GM18508 (cell line): ENCODE results near the gene RRP8.
A peak's percentile ranks its signal among the peaks of the same experiment; 100 is the strongest.

Experiments used
- ATAC-seq: cut with Tn5 transposase; IDR thresholded peaks from one replicate; pipeline ENCODE4 v1.9.1; 2021; ENCODE audit warnings: moderate number of reproducible peaks; ENCODE audit not compliant: insufficient read depth, unreplicated experiment

The RRP8 gene

GRCh38 chr11:6603287-6604080 lies at the start of gene RRP8, which contains the start of gene ILK:
Gene RRP8, minus strand, starts transcription at chr11:6603616. Its CDS starts 114 bp downstream, at chr11:6603502.
Gene ILK, plus strand, starts transcription at chr11:6603774. Its CDS starts 498 bp downstream, at chr11:6604272.
- peak; percentile 35 for ATAC-seq

DNA sequence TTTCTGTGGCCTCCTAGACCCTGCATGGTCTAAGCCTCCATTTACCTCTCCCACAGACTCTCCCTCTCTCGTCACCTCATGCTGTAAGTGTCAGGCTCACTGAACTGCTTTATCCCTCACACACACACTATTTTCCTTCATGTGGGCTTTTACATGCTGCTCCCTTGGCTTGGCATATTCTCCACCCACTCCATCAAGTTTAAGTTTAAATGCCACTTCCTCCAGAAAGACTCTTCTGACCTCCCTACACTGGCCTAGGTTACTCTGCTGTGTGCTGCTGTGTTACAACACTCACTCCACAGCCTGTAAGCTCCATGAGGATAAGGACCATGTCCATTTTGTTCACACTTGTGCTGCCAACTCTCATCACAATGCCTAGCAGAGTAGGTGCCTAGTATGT lies 49.7 kb upstream of the RRP8 start:
- ATAC-seq, result no peak

DNA sequence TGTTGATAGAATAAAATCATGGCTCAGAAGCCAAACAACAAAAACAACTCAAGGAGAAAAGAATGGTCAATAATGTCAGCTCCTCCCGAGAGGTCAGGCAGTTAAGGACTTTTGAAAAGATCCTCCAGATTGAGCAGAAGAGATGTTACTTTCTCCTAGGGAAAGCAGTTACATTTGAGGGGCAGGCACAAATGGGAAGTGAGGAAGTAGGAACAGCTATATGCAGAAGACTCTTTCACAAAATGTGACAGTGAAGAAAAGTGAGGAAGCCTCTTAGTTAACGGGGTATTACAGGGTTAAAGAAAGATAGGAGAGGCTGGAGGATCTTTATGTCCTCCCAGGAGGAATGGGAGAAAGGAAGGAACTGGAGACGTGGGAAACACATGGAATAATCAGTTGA lies 48.8 kb upstream of the RRP8 start:
- ATAC-seq, result no peak

DNA sequence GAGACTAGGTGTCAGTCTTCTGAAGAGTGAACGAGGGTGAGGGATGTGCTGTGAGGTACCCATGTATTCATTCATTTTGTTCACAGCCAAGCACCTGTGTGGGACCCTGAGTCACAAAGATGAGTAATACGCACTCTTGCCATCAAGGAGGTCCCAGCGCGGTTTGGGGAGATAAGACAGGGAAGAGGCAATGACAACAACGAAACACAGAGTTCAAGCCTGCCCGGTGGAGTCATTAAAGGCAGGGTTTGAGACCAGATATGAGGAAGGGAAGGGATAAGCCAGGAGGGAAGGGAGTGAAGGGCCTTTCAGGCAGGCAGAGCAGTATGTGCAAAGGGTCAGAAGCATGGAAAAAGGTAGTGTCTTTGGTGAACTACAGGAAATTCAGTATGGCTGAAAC lies 47.6 kb upstream of the RRP8 start:
- ATAC-seq, result no peak

GRCh38 chr11:6650104-6650503 lies 46.7 kb upstream of the RRP8 start:
- ATAC-seq, result no peak

- no peak for ATAC-seq
Measured at GRCh38 chr11:6648501-6648900, 45.1 kb upstream of the RRP8 start.

- ATAC-seq, result no peak
Measured at GRCh38 chr11:6647836-6648235, 44.4 kb upstream of the RRP8 start.

- peak; percentile 77 for ATAC-seq
Measured at GRCh38 chr11:6646918-6647679, 43.7 kb upstream of the RRP8 start.

DNA sequence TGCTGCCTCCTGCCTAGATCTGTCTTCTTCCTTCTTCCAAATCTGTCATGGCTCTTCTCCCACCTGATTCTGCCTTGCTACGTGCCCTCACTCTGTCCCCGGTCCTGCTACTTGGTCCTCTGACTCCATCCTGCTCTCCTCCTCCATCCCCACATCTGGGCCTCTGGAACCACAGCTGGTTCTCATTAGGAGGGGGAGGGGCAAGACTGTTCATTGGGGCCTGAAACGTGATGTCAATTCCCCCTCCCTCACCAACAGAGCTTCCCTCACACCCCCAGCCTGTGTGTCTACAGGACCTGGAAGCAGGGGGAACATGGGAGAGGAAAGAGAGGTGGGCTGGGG lies 43.1 kb upstream of the RRP8 start:
- ATAC-seq, result no peak

GRCh38 chr11:6646071-6646470 lies 42.7 kb upstream of the RRP8 start:
- ATAC-seq, result no peak

DNA sequence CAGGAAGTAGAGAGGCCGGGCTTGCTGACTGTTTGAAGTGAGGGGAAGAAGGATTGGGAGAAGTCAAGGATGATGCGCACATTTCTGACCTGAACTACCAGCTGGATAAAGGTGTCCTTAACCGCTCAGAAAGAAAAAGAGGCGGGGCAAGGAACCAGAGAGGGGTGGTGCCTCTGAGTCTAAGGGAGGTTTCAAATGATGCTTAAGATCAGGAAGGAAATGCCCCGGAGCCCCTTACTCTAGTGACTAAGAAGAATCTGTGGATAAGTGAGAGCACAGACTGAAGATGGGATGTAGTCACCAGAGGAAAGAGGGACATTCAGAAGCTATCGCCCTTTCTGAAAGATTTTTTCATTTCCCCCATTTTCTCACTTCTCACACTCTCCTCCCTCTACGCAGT lies 39.5 kb upstream of the RRP8 start:
- no peak for ATAC-seq

- ATAC-seq, result no peak
Measured at GRCh38 chr11:6640985-6641701, 37.7 kb upstream of the RRP8 start.

DNA sequence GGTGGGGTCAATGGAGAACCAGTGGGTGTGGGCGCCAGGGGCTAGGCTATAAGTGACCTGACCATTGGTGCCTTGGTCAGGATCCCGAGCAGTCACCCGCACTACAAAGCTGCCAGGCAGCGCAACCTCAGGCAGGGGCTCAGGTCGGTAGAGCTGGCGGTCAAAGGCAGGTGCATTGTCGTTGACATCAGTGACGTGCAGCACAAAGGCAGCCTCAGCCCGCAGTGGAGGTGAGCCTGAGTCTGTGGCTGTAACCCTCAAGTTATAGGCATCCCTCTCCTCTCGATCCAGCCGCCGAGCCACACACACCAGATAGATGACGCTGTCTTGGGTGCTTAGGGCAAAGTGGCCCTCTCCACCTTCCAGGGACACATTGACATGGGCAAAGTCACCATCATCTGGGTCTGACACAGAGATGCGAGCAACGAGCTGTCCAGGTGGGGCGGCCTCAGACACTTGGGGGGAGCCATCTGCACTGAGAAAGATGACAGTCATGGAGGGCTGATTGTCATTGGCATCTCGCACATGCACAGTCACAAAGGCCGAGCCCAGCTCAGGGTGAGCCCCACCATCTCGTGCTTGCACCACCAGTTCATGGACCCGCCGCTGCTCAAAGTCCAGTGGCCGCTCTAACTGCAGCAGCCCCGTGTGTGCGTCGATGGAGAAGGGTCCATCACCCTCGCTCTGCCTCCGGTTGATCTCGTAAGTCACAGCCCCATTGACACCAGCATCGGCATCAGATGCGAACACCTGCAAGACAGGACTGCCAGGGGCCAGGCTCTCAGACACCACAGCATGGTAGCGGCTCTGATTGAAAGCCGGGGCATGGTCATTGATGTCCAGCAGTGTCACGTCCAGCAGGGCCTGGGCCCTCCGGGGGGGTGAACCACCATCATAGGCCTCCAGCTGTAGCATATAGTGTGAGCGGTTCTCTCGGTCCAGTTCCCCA lies 36.9 kb upstream of the RRP8 start:
- ATAC-seq, result no peak

- ATAC-seq, result no peak
Measured at GRCh38 chr11:6638429-6638828, 35.0 kb upstream of the RRP8 start.

DNA sequence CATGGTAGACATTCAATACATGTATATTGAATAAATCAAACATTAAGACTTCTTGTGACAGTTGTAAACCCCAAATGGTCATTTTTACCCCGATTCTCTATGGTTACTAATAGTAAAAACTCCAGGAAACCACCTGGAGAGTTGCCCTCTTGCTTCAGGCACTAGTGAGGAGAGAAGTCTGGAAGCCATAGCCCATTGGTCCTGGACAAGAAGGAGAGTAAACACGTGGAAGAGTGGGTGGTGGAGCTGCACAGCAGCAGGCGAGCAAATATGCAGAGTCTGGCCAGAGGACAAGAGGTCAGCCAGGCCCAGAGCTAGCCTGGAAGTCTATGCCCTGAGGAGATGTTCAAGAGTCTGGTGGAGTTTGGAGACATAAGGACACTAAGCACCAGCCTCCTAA lies 34.5 kb upstream of the RRP8 start:
- no peak for ATAC-seq

DNA sequence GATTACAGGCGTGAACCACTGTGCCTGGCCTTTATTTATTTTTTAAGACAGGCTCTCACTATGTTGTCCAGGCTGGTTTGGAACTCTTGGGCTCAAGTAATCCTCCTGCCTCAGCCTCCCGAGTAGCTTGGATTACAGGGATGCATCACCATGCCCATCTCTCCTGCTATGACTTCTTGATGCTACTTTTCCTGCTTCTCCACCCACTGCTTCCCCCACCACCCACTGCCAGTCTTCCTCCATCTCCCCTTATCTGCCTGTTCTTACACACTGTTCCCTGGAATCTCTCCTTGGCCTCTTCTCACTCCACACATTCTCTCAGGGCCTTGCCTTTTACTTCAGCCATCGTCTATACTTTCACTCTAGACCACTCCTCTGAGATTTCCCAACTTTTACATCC lies 33.1 kb upstream of the RRP8 start:
- no peak for ATAC-seq

DNA sequence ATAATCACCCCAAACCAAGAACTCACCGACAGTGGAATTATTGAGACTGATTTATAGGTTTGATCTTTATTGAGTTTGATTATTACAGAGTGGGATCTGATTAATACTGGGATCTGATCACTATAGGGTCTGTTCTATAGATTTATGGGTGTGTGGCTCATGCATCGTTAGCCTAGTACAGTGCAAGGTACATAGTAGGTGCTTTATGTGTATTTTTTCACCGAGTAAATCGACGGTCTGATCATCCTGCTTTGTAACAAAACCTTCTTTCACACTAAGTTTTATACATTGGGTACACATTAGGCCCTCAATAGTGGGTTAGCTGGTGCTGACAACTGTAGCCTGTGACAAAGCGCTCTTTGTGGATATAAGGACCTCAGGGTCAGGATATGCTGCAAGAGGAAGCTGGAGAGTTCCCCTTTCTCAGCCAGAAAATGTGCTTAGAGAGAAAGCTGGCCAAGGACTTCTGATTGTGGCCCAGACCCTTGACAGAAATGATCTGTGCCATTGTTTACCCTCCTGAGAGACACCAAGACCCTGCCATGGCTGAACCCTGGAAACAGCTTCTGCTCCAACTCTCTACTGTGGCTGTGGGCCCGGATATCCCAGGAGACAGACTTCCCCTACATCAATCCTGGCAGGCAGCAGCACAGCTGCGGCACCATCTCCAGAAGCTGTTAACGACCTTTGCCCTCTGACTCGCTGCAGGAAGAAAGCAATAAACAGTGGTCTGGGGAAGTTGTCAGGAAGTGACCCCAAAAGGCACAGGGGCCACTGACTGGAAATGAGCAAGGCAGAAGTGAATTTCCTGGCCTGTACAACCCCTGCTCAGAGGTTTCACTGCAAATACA lies 31.9 kb upstream of the RRP8 start:
- no peak for ATAC-seq

DNA sequence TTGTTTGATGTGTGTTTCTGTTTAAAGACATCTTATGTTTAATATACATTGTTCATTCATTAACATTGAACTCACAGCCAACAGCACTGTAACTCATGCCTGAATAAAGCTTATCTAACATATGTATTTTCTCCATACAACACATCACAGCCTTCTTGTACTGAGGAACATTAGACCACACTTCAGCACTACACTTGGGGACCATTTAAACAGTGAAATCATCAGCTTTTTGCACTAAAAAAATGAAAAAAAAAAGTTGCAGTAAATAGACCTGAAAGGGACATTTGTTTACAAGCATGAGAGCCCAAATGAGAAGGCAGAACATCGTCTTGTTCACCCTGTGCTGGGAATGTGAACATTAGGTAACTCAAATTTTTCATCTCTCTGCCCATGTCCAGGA lies 31.1 kb upstream of the RRP8 start:
- no peak for ATAC-seq
